RWPE2 (cell line): ENCODE data around the gene CRYBB1.

Source experiments
- ATAC-seq: fragments of 200-7000 bp; cut with Tn5 transposase; 3 replicates; pipeline ENCODE4 v1.9.1; 2021; ENCODE audit warnings: low read depth
- DNase-seq: peaks from one replicate; pipeline ENCODE4 v3.0.0-alpha.2; 2020; ENCODE audit warnings: low spot score
- H3K27ac ChIP-seq: fragments of 450-650 bp; 2 replicates; pipeline ENCODE4 v1.5.1; 2017; ENCODE audit warnings: mild to moderate bottlenecking; ENCODE audit not compliant: poor library complexity, severe bottlenecking
- H3K27me3 ChIP-seq: fragments of 250-450 bp; sonication (Bioruptor Pico); 2 replicates; pipeline ENCODE4 v1.5.1; 2021; ENCODE audit warnings: mild to moderate bottlenecking, moderate library complexity; ENCODE audit not compliant: insufficient read depth, poor library complexity, severe bottlenecking
- H3K36me3 ChIP-seq: fragments of 250-450 bp; sonication (Bioruptor Pico); 2 replicates; pipeline ENCODE4 v1.5.1; 2020; ENCODE audit warnings: low read depth, mild to moderate bottlenecking, moderate library complexity
- H3K4me1 ChIP-seq: fragments of 250-450 bp; sonication (Bioruptor Pico); 2 replicates; pipeline ENCODE4 v1.5.1; 2021; ENCODE audit warnings: mild to moderate bottlenecking, moderate library complexity; ENCODE audit not compliant: insufficient read depth, poor library complexity, severe bottlenecking
- H3K4me3 ChIP-seq: fragments of 250-450 bp; sonication (Bioruptor Pico); 2 replicates; pipeline ENCODE4 v1.5.1; 2021; ENCODE audit warnings: mild to moderate bottlenecking, moderate library complexity; ENCODE audit not compliant: severe bottlenecking
- H3K9me3 ChIP-seq: fragments of 250-450 bp; sonication (Bioruptor Pico); 2 replicates; pipeline ENCODE4 v1.5.1; 2021; ENCODE audit warnings: mild to moderate bottlenecking, moderate library complexity; ENCODE audit not compliant: severe bottlenecking
- TF ChIP-seq, protein P1 (sequence below): fragments of 450-650 bp; IDR thresholded peaks from one replicate; pipeline ENCODE4 v1.5.1; 2017; ENCODE audit warnings: mild to moderate bottlenecking, moderate library complexity; ENCODE audit not compliant: poor library complexity, severe bottlenecking

Gene CRYBB1

DNA sequence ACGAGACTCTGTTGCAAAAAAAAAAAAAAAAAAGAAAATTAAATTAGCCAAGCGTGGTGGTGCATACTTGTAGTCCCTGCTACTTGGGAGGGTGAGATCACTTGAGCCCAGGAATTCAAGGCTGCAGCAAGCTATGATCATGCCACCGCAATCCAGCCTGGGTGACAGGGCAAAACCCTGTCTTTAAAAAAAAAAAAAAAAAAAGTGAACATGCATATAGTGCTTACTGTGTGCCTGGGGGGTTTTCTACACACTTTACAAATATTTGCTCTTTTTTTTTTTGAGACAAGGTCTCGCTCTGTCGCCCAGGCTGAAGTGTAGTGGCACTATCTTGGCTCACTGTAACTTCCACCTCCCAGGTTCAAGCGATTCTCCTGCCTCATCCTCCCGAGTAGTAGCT, 40.7 kb downstream of the CRYBB1 start:
- Histone ChIP-seq H3K27me3 (no peaks in the 10 kb centered on the region), H3K9me3 (no peaks in the 10 kb centered on the region), H3K4me1 (no peaks in the 10 kb centered on the region), H3K4me3 (no peak overlapping the region), H3K27ac (no peak overlapping the region), H3K36me3 (no peaks in the 10 kb centered on the region; the same call in 1 of the 2 replicates)
- no peak for ATAC-seq
- DNase-seq, result no peak
- TF ChIP-seq, protein P1, sequence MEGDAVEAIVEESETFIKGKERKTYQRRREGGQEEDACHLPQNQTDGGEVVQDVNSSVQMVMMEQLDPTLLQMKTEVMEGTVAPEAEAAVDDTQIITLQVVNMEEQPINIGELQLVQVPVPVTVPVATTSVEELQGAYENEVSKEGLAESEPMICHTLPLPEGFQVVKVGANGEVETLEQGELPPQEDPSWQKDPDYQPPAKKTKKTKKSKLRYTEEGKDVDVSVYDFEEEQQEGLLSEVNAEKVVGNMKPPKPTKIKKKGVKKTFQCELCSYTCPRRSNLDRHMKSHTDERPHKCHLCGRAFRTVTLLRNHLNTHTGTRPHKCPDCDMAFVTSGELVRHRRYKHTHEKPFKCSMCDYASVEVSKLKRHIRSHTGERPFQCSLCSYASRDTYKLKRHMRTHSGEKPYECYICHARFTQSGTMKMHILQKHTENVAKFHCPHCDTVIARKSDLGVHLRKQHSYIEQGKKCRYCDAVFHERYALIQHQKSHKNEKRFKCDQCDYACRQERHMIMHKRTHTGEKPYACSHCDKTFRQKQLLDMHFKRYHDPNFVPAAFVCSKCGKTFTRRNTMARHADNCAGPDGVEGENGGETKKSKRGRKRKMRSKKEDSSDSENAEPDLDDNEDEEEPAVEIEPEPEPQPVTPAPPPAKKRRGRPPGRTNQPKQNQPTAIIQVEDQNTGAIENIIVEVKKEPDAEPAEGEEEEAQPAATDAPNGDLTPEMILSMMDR, result no peak

- Histone ChIP-seq H3K27ac (no peak overlapping the region), H3K4me1 (no peaks in the 10 kb centered on the region), H3K9me3 (no peaks in the 10 kb centered on the region), H3K36me3 (no peaks in the 10 kb centered on the region; the same call in 1 of the 2 replicates), H3K27me3 (no peaks in the 10 kb centered on the region), H3K4me3 (no peak overlapping the region)
- TF ChIP-seq, protein P1, result no peak
- ATAC-seq (no peak), DNase-seq (no peak)
Measured at GRCh38 chr22:26576026-26576680, 41.7 kb downstream of the CRYBB1 start.

DNA sequence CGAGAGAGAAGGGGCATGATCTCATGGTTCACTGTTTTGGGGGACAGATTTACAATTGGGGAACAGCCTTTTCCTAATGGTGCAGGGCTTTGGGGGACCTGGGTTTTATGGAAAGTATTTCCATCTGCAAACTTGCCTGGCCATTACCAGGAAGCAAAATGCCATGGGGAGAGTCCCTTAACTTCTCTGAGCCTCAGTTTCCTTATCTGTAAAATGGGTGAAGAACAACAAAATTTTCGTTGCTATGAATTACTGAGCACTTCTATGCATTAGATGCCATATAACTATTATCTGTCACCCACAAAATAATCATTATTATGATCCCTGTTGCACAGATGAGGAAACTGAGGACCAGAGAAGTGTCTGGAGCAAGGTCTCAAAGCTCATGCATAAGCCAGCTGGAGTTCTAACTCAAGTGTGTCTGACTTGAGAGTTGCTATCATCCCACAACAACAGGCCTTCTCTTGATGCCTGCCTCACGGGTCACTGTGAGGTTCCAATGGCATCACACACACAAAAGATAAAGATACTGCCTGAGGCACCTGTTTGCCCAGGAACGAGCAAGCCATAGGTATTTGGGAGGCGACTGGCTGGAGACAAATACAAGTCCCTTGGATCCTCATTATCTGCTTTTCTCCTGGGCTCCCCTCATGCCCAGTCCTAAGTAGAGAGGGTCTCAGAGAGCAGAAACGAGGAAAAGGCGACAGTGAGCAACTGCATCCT, 43.7 kb downstream of the CRYBB1 start:
- H3K27ac ChIP-seq, result no peak overlapping the region
- no peak for ATAC-seq
- TF ChIP-seq, protein P1, result no peak

DNA sequence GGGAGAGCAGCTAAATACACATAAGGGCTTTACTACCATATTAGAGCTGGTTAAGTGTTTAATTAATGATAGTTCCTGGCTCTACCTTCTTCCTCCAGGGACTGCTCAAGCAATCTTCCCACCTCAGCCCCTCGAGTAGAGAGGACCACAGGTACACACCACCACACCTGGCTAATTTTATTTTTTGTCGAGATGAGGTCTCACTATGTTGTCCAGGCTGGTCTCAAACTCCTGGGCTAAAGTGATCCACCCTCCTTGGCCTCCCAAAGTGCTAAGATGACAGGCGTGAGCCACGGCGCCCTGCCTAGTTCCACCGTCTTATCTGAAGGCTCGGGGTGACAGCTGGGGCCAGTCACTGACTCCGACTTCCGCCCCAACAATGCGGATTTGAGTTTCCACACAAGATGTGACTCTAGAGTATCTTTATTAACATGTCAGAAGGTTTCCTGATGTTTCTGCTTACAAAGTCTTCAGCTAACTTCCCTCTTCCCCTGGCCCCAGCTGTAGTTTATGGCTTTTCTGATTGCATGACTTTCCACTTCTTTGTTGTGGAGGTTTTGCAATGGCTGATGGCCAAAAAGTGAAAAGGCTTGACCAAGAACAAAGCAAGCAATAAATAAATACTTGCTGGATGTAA, 44.7 kb downstream of the CRYBB1 start:
- Histone ChIP-seq H3K4me3 (no peak overlapping the region), H3K9me3 (no peaks in the 10 kb centered on the region), H3K4me1 (peaks cover 11% of the 10 kb centered on the region), H3K36me3 (no peaks in the 10 kb centered on the region; the same call in 1 of the 2 replicates), H3K27me3 (no peaks in the 10 kb centered on the region), H3K27ac (no peak overlapping the region)
- ATAC-seq (no peak), DNase-seq (no peak)
- TF ChIP-seq, protein P1, result no peak

More for the DNA sequence above, 43.7 kb downstream of the CRYBB1 start:
- no peak for DNase-seq
- Histone ChIP-seq H3K36me3 (no peaks in the 10 kb centered on the region; the same call in 1 of the 2 replicates), H3K4me3 (no peak overlapping the region), H3K9me3 (no peaks in the 10 kb centered on the region), H3K4me1 (peaks cover under 1% of the 10 kb centered on the region), H3K27me3 (no peaks in the 10 kb centered on the region)
